ENCODE measurements around the gene MLLT3.

MLLT3 gene

GRCh38 chr9:20414150-20414549 is 208.1 kb downstream of the MLLT3 start:
- no peak for DNase-seq (ENCODE audit: low spot score)

GRCh38 chr9:20409321-20410092 is 212.8 kb downstream of the MLLT3 start:
- DNase-seq (ENCODE audit: low spot score) = no peak

- no peak for DNase-seq (ENCODE audit: low spot score)
Observed at GRCh38 chr9:20408513-20408912, 213.8 kb downstream of the MLLT3 start.

GRCh38 chr9:20407013-20407412 is 215.3 kb downstream of the MLLT3 start:
- no peak for DNase-seq (ENCODE audit: low spot score)

GRCh38 chr9:20406344-20406743 is 216.0 kb downstream of the MLLT3 start:
- no peak for DNase-seq (ENCODE audit: low spot score)

- DNase-seq (ENCODE audit: low spot score) = no peak
Observed at GRCh38 chr9:20405616-20406015, 216.7 kb downstream of the MLLT3 start.

- no peak for DNase-seq (ENCODE audit: low spot score)
Observed at GRCh38 chr9:20405078-20405477, 217.2 kb downstream of the MLLT3 start.

- no peak for DNase-seq (ENCODE audit: low spot score)
Observed at GRCh38 chr9:20404192-20404813, 218.0 kb downstream of the MLLT3 start.

- DNase-seq (ENCODE audit: low spot score) = no peak
Observed at GRCh38 chr9:20403346-20403745, 219.0 kb downstream of the MLLT3 start.

- DNase-seq (ENCODE audit: low spot score) = no peak
Observed at GRCh38 chr9:20402273-20402875, 219.9 kb downstream of the MLLT3 start.

GRCh38 chr9:20398536-20399338 is 223.6 kb downstream of the MLLT3 start:
- no peak for DNase-seq (ENCODE audit: low spot score)

GRCh38 chr9:20397348-20397747 is 225.0 kb downstream of the MLLT3 start:
- DNase-seq (ENCODE audit: low spot score) = no peak

- no peak for DNase-seq (ENCODE audit: low spot score)
Observed at GRCh38 chr9:20396509-20396908, 225.8 kb downstream of the MLLT3 start.

GRCh38 chr9:20395651-20396050 is 226.6 kb downstream of the MLLT3 start:
- DNase-seq (ENCODE audit: low spot score) = no peak

GRCh38 chr9:20394969-20395368 is 227.3 kb downstream of the MLLT3 start:
- no peak for DNase-seq (ENCODE audit: low spot score)

GRCh38 chr9:20391208-20391607 is 231.1 kb downstream of the MLLT3 start:
- DNase-seq (ENCODE audit: low spot score) = no peak

GRCh38 chr9:20390400-20390799 is 231.9 kb downstream of the MLLT3 start:
- DNase-seq (ENCODE audit: low spot score) = no peak

GRCh38 chr9:20387062-20387461 is 235.2 kb downstream of the MLLT3 start:
- DNase-seq (ENCODE audit: low spot score) = no peak

- no peak for DNase-seq (ENCODE audit: low spot score)
Observed at GRCh38 chr9:20384642-20385041, 237.7 kb downstream of the MLLT3 start.

GRCh38 chr9:20382460-20383071 is 239.7 kb downstream of the MLLT3 start:
- DNase-seq (ENCODE audit: low spot score) = no peak

- no peak for DNase-seq (ENCODE audit: low spot score)
Observed at GRCh38 chr9:20380546-20380945, 241.8 kb downstream of the MLLT3 start.

- no peak for DNase-seq (ENCODE audit: low spot score)
Observed at GRCh38 chr9:20379804-20380225, 242.5 kb downstream of the MLLT3 start.
